Measurements from ENCODE around the gene GLDC.
A peak's percentile ranks its signal among the peaks of the same experiment; 100 is the strongest.
"Not testable (repeated sequence)": the region's sequence is repeated elsewhere in the genome, so short reads cannot be mapped to it uniquely, and the experiment has no call there.

The GLDC gene

DNA sequence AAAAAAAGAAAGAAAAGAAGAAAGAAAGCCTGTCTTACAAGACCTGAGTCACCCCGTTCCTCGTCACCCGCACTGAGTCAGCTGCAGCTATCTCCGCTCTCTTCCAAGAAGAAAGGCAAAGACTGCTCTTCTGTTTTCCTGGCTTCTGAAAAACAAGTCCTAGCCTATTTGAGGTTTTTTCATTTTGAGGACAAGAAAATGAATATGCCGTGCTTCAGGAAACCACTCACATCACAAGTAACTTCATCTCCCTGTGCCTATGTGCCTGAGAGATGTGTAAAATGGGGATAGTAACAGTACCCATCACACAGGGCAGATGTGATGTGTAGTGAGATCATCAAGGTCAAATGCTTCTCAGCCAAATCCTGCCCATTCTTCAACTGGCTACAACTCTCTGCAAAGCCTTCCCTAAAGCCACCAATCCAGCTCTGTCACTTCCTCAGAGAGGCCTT lies 78.4 kb downstream of the GLDC start:
- DNase-seq (ENCODE audit: low read depth in 1 of 2, low spot score in 1 of 2), result no peak

DNA sequence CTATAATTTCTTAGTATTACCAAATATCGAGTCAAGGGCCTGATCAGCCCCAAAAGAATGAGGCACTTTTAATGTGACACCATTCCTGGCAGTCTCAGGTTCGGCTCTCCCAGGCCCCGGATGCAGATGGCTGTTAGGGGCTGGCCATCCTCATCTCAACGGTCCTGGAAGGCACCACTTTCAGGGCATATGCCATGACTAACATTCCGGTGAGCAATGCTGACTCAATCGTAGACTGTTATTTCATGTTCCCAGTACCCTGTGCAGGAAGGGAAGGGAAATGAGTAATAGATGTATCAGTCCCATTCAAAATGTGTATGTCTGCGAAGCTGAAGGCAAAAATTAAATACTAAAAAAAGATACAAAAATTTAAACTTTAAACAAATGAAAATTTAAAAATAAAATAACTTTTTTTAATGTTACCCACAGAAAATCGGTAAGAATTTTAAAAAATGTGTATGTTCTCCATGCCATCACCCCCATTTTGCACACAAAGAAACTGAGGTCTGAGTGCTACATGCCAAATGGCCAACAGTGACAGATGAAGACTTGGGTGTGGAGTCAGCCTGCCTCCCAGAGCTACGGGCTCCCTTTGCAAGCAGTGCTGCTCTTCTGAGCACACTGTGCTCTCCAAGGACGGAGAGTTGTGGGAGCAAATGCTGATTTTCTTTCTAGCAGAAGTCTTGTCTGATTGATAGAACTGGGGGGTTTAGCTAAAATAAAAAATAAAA lies 79.0 kb downstream of the GLDC start:
- DNase-seq (ENCODE audit: low read depth in 1 of 2, low spot score in 1 of 2), result peak in 1 of 2 donors; percentile 14

DNA sequence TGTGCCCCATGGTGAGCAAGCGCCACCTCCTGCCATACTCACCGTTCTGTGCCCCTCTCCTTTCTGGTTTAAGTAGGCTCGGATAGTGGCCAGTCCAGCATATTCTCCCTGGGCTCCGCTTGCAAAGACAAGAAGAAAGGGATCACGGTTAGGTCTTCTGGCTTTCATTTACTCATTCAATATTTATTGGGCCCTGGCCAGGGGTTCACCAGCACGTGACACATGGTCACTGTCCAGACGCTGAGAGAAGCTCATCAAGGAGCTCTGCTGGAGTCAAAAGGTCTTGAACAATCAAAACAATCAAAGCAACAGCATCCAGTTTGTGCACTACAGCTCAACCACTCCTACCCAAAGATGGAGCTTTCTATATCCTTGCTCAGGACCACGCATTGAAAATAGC lies 80.2 kb downstream of the GLDC start:
- DNase-seq (ENCODE audit: low read depth in 1 of 2, low spot score in 1 of 2), result no peak

GRCh38 chr9:6564868-6565267 lies 80.7 kb downstream of the GLDC start:
- DNase-seq (ENCODE audit: low read depth in 1 of 2, low spot score in 1 of 2), result no peak

- no peak for DNase-seq (ENCODE audit: low read depth in 1 of 2, low spot score in 1 of 2)
These were observed 81.2 kb downstream of the GLDC start for GRCh38 chr9:6564360-6564759.

DNA sequence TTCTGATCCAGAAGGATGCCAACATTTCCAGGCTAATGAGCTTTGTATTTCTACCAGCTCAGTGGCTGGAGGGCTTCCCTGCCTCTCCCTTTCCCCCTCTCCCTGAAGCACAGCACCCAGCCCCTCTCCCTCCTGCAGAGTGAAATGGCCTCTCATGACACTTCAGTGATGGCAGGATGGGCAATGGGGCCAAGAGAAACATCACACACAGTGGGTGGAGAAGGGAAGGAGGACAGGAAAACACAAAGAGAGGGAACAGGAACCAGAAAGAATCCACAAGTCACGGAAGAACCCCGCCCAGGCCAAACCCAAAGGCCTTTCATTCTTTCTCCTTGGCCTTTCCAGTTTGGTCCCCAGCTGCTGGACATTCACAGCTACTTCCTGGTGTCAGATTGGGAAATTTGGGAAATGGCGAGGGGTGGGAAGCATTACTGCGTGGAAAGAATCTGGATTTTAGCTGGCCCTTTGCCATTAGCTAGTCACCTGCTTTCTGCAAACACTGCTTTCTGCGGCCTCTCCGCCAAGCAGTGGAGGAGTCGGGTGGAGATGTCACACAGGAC lies 82.6 kb downstream of the GLDC start:
- no peak for DNase-seq (ENCODE audit: low read depth in 1 of 2, low spot score in 1 of 2)

DNA sequence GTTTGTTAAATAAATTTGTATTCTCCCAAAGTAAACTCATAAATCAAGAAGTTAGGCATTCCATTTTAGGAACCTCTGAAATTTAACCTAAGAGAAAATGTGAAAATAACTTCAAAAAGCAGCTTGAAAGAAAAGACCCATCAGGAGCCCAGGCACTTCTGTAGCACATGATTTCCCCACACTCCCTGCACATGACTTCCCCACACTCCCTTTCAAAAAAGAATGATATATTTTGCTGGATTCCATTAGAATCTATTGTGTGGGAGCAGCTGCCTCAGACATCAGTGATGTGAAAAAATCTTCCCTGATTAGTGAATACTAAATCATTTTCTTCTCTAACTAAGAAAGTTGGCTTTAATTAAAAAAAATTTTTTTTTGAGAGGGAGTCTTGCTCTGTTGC lies 83.3 kb downstream of the GLDC start:
- DNase-seq (ENCODE audit: low read depth in 1 of 2, low spot score in 1 of 2), result no peak

DNA sequence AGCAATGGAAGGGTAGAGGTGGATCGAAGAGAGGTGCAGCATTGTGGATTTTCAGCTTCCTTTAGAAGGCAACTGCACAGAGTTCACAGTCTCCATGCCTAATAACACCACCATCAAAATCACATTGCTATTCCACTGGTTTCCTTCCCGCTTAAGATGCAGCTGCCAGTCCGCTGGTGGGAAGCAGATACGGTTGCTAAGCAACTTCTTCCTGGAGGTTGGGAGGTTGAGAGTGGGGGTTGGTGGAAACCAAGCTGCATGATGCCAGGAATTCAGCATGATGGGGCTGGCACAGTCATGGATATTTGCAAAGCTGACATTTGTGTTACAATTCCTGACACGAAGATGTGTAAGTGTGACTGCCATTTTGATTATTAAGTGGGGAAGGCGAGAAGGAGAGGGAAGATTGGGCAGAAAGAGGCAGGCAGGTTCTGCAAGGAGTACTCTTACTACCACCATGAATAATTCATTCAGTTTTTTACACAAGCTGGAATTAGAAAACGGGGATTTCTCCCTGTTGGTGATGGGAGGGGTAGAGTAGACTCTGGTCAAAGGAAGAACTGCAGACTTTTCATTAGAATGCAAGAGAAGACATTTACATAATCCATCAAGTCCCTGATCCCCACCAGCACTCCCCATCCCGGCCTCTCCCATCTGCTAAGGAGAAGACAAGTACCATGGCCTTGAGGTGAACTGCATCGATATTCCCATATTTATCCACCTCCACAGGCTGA lies 87.5 kb downstream of the GLDC start:
- DNase-seq (ENCODE audit: low read depth in 1 of 2, low spot score in 1 of 2), result no peak

DNA sequence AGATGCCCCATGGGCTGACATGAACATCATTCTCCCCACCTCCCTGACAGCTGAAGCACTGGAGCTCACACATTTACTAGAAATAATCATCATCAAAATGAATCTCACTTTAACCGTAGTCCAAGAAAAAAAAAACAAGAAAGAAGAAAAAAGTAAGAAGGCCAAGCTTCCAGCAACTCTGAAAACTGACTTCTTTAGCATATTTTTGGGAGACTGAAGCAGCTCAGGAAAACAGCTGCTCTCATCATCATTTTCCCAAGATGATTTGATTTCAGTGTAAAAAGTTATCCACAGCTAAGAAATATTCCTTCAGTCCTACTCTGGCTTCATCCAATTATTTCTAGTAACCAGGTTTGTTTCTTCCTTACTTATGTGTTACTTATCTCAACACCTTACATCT lies 91.7 kb downstream of the GLDC start:
- DNase-seq (ENCODE audit: low read depth in 1 of 2, low spot score in 1 of 2), result no peak

DNA sequence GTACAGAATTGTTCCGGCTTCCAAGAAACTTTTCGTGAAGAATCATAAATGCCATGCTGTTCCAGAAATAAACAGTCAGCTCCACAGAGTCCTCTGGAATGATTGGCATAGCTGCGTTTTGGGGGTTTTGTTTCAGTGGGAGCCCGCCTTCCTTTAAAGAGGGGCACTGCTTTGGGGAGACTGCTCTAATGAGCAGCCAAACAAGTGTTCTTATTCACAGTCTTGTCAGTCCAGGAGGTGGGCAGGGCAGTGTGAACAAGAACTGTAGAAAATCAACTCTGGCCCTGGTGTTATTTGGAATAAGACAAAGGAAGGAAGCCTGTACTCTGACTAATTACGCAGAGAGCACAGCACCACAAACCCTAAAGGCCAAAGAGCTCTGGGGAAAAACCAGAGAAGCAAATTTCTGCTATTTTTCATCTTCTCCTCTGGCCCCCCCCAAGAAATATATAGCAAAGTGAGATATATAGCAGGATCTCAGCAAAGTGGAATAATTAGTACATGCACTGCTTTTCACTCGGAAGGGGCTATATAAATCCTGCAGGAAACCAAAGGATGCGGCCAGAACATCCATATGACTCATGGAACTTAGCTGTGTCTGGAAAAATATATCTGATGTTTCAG lies 92.9 kb downstream of the GLDC start:
- no peak for DNase-seq (ENCODE audit: low read depth in 1 of 2, low spot score in 1 of 2)

- no peak for DNase-seq (ENCODE audit: low read depth in 1 of 2, low spot score in 1 of 2)
These were observed 93.5 kb downstream of the GLDC start for GRCh38 chr9:6552033-6552432.

DNA sequence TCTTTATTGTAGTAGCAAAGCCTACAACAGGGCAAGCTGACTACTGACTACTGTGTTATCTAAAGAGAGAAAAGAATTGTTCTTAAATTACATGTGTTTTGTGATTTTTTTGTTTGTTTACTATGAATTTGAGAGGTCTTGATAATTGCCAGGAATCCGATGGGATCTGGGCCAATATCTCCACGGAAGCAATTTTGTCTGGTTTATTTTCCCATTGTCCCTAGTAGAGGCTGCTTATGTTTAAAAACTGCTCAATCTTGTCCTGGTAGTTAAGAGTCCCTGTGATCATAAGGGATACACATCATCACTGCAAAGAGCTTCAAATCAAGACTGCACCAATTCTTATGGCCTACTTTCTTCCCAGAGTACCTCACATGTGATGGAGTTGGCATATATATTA lies 94.4 kb downstream of the GLDC start:
- DNase-seq (ENCODE audit: low read depth in 1 of 2, low spot score in 1 of 2), result no peak

- DNase-seq (ENCODE audit: low read depth in 1 of 2, low spot score in 1 of 2), result no peak
These were observed 96.3 kb downstream of the GLDC start for GRCh38 chr9:6549106-6549800.

DNA sequence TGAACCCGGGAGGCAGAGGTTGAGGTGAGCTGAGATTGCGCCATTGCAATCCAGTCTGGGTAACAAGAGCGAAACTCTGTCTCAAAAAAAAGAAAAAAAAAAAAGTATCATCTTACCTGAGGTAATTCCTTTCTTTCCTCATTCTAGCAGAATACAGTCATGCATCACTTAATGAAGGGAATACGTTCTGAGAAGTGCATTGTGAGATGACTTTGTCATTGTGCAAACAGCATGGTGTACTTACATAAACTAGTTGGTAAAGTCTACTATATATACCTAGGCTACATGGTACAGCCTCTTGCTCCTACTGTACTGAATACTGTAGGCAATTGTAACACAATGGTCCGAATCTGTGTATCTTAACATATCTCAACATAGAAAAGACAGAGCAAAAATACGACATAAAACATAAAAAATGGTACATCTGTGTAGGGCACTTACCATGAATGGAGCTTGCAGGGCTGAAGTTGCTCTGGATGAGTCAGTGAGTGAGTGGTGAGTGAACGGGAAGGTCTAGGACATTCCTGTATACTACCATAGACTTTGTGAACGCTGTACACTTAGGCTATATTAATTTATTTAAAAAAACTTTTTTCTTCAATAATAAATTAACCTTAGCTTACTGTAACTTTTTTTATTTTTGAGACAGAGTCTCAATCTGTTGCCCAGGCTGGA lies 100.4 kb downstream of the GLDC start:
- no peak for DNase-seq (ENCODE audit: low read depth in 1 of 2, low spot score in 1 of 2)

GRCh38 chr9:6543204-6543603 lies 102.3 kb downstream of the GLDC start:
- no peak for DNase-seq (ENCODE audit: low read depth in 1 of 2, low spot score in 1 of 2)

- not testable (repeated sequence) for DNase-seq (ENCODE audit: low read depth in 1 of 2, low spot score in 1 of 2)
These were observed 102.9 kb downstream of the GLDC start for GRCh38 chr9:6542617-6543016.

GRCh38 chr9:6538666-6539071 lies 106.9 kb downstream of the GLDC start:
- DNase-seq (ENCODE audit: low read depth in 1 of 2, low spot score in 1 of 2), result no peak

GRCh38 chr9:6535594-6535993 lies 109.9 kb downstream of the GLDC start:
- no peak for DNase-seq (ENCODE audit: low read depth in 1 of 2, low spot score in 1 of 2)

DNA sequence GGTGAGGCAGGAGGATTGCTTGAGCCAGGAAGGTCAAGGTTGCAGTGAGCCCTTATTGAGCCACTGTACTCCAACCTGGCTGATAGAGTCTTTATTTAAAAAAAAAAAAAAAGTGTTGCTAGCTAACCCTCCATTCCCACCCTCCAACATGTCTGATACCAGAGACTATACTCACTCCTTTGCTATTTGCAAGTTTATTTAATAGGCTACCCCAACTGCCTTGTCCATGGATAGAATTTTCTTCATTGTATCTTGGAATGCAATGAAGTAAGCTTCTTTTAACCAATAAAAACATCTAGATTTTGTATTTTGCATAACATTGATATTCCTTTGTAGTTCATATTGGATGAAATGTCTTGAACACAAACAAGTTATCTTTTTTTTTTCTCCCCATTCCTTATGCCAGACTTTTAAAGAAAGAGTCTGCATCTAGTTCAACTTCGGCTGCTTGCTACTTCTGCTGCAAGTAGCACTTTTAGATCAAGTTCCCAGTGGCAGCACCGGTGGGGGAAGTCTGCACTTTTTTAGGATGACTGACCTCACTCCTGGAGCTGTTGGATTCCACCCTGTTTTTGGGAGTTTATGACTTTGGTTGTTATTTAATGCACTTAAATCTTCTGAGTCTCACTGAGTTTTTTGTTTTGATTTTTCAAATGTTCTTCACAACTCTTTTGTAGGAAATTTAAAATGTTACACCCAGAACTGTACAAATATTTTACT lies 120.0 kb downstream of the GLDC start:
- DNase-seq (ENCODE audit: low read depth in 1 of 2, low spot score in 1 of 2), result no peak

DNA sequence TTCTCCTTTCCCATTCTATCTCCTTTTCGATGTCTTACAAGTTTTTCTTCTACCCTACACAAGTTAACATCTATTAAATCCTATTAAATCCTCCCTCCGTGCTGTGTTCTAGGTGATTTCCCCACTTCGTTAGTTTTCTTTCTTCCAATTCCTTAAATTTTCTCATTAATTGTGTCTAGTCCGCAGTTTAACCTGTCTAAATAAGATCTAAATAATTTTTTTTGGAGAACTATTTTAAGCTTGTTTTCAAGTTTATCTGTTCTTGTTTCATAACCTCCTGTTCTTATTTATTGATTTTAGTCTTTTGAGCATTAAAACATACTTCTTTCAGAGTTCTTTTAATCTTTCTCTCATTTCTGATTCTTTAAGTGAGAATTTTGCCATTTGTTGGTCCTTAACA lies 123.3 kb downstream of the GLDC start:
- DNase-seq (ENCODE audit: low read depth in 1 of 2, low spot score in 1 of 2), result no peak

Measured in activated T-helper 1 cell treated with anti-CD3 and anti-CD28 coated beads, Interleukin-2, amount 50 U/mL, for 16 hours (primary cell).